ENCODE data around the gene IL5RA.
A peak's percentile ranks its signal among the peaks of the same experiment; 100 is the strongest.

The IL5RA gene

DNA sequence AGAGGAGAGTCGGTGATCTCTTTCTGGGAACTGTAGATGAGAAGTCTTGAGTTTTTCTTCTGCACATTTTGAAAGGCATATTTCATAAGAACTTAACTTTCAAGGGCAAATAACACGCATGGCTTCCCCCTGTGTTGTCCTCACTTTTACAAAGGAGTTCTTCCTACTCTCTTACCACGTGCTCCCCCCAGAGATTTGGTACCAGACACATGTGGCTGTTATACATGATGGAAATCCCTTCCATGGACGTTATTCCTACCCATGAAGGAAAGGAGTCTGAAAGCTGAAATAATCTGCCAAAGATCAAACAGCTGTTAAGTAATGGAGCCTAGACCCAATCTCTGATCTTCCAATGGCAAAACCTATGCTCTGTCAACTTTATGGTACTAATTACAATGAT, 4.4 kb downstream of the IL5RA start:
- DNase-seq = no peak

DNA sequence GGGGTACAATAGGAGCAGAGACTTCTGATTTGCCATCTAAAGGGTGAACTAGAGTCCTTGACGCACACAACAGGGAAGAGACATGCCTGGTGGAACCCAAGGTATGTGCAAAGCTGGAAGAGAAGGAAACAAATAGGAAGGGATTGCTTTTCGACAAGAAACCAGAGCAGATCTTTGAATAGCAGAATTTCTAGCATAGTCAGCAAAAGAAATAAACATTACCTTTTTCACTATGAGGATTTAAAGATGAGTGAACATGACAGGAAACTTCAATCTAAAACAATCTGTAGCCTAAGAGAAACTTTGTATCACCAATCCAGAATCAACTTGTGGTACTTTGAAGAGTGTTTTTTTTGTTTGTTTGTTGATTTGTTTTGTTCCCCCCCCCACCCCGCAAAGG, 4.9 kb downstream of the IL5RA start:
- DNase-seq = no peak

DNA sequence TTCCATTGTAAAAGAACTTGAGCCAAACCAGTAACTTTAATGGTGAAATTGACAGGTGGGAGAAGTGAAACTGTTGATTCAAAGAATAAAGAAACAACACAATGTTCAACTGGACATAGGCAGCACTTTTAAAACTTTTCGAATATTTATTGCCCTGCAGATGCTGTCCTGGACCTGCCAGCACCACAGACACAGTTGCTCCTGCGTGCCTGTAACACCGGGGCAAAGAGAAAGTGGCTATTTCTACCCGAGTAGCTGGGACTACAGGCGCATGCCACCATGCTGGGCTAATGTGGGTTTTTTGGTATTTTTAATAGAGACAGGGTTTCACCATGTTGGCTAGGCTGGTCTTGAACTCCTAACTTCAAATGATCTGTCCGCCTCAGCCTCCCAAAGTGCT, 7.4 kb downstream of the IL5RA start:
- no peak for DNase-seq

DNA sequence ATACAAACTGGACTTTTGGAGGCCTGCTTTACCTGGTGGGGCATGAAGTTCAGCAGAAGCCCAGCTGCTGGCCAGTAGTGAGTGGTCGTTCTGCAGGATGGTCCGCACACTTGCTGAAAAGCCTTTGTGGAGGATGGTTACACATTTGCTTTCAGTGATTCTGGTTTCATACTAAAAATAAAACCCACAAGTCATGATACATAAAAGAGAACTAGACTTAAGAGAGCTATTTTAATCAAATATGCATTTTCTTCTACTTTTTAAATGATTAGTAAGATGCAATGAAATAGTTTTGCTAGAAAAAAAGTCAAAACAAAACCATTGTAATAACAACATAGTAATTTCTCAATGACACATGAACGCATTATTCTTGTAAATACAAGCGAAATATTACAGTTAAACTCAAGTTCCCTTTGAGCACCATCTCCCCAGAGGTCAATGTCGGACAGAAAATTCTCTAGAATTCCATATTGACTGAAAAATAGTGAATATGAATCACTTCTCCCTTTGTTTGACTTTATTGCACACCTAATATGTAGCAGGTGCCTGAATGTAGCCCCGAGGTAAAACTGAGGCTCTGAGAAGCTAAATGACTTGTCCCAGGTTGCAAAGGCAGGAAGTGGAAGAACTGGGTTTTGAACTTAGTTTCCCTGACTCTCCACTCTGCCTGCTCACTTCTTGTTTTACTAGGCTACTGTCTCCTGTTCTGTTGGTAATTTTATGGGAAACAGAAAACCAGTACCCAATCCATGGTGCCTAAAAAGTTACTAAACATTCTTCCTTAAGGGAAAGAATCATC, 8.3 kb downstream of the IL5RA start:
- no peak for DNase-seq

DNA sequence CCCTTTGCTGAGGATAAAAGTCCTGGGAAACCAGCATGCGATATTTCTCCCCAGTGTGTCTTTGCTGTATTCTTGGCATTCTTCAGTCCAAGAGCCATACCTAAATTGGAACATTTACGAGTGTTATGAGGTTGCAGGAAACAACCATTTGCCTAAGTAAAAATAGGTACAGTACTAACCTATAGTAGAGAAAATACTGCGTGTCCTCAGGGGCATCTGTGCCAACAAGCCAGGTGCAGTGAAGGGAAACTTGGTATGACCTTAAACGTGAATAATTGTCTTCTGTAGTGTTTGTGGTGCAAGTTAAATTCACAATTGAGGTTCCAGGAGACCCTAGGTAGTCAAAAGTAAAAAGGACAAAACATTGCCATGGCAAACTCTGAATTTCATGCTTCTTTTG, 12.2 kb downstream of the IL5RA start:
- no peak for DNase-seq

DNA sequence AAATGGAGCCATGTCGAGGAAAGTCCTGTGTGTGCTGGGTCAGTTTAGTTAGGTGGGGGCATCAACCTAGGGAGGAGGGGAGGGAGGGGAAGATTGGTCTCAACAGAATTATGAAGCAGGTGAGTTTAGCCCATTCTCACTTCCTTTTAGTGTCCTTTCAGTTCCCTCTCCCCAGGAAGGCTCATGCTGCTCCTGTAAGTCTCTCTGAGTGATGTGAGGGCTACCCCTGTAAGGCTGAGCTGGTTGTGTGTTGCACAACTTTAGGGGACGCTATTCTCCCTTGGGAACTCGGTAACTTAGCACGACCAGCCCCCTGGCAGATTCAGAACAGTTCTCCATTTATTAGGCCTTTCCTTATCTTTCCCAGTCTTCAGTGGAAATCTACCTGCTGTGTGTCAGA, 21.2 kb downstream of the IL5RA start:
- DNase-seq = no peak

DNA sequence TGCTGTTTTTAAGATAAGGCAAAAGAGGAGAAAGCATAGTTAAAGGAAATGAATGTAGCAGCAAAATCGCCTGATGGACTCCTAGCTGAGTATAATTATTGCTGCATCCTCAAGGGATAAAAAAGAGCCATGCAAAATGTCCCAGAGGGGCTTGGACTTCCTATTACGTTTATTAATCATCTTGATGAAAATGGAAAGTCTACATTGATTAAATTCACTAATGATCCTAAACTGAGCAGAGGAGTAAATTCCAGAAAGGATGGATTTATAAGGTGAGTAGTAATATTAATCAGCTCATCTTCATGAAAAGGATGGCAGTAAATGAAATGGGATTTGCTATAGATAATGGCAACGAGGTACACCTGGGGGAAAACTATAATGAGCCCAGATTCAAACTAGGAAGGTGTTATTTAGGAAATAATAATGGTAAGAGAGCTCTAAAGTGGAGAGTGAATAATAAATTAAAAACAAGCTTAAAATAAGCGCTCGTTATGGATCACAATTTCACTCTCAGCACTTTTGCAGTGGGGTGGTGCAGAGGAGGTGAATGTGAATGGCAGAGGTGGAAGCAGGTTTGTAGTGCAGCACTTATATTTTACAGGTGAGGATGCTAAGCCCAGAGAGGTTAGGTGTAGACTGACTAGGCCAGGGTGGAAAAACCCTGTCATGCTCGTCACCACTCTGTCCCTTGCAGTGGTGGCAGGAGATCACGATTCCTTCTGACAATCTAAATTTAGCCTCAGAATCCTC, 22.3 kb downstream of the IL5RA start:
- DNase-seq = no peak

DNA sequence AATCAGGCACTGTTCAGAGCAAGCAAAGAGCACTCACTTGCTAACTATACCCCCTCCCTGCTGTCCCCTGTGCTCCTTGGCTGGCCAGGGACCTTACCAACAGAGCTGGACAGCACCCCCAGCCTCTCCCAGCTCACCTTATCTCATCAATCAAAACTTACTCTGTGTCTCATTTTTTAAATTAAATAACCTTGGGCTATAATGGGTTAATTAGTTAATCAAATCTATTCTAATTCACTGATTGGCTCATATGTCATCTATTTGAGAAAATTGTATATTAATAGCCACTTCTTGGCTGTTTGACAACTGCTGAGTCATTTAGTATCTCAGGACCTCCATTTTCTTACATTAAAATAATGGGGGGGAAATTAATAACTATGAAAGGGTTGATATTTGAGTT, 22.9 kb downstream of the IL5RA start:
- DNase-seq = no peak

DNA sequence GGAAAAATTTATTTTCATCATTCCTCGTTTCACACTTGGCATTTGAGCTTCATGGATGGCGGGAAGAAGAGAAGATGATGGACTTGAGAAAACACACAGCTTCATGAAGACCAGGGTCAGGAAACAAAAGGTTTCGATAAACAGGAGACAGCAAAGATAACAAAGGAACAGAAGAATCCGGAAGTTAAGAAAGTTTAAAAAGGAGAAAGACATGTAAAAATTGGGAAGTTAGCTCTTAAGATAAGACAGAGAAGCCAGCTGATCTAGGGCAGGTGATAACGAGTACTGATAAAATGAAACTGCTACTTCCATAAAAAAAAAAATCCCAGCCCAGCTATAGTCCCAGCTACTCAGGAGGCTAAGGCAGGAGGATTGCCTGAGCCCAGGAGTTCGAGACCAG, 23.9 kb downstream of the IL5RA start:
- no peak for DNase-seq

DNA sequence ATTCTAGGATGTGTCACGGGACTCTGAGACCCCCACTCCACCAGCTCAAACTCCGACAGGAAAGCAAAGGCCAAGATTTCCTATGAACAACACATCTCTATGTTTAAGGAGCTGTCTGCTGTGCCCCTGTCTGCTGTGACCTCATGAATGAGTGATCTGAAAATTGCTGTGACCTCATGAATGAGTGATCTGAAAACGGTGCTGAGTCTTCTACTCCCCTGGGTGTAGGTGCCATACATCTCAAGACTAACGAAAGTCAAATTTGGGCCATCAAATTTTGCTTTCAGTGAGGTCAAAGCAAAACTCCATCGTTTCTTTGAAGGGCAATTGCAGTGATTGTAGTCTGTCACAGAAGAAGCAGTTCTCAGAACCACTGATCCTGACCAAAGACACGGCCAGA, 24.4 kb downstream of the IL5RA start:
- DNase-seq = no peak

DNA sequence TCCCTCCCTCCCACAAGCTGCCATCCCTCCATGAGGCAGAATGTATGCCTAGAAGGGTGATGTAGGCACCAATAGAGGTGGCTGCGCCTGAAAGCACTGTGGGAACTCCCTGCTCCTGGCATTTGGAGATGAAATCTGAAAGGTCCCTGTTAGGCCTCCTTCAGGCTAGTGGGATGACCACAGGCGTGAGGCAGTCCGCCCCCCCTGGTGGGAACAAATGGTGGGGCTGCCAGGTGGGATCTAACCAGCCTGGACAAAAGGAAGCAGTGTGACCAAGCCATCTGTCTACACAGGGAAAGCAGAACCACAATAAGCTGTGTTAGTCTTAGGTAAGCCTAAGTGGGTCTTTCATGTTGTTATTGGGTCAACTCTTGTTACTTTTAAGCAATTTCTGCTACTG, 25.3 kb downstream of the IL5RA start:
- DNase-seq = no peak

DNA sequence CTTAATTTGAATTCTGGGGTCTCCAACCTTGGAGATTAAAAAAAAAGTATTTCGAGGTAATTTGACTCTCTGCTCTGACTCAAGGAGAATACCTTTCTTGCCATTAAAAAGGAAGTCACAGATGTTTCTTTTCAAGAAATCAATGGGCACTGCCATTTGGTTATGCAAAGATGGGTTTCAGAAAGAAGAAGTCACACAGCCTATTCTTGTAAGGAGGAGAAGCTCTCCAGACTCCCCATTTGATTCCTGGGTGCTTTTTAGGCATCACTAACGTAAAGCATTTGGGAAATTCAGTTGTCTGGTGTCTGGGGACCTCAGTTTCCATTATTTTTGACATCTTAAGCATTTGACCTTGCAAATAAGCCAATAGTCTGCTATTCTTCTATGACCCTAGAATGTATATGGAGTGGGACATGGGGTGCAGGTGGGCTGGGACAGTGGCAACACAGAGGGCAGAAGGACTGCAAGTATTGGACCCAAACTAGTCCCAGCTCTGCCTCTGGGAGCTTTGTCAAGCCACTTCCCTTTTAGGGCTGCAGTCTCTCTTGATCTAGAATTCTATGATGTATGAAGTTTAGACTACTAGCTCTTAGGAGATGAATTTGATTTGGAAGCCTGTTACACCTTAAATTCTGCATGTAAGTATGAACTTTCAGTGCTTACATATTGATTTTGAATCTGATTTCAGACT, 27.8 kb downstream of the IL5RA start:
- no peak for DNase-seq

DNA sequence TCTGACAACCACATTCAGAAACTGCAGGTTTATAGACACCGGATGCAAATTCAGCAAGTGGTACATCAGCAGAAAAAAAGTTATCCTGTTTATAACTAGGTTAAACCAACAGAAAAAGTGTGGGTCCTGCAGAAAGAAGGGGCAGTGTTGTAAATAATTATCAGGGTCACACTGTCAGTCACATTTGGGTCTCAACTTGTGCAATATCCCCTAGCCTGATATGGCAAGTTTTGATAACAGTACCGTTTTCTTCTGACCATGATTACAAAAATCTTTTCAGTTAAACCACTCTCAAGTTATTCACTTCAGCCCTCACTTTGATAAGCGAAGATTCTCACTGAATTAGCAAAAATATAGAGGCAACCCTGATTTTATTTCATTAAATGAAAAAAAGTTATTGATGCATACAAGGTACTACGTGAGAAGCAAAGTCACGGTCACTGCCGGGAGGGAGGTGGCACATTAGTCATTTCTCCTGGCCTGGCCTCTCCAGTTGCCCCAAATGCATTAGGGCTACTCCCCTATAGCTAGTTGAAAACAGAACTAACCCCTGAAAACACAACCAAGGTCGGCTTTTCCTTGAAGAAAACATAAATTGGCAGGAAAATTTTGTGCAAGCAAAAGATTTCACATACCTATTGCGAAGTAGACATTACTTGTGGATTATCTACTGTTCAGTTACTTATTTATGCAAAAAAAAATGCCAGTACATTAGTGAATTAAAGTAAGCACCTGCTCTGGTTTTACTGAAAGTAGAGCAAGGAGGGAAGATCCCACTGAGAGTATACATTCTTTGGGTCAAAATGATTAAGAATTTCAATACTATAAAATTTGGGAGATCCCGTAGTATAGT, 28.6 kb downstream of the IL5RA start:
- DNase-seq = no peak

DNA sequence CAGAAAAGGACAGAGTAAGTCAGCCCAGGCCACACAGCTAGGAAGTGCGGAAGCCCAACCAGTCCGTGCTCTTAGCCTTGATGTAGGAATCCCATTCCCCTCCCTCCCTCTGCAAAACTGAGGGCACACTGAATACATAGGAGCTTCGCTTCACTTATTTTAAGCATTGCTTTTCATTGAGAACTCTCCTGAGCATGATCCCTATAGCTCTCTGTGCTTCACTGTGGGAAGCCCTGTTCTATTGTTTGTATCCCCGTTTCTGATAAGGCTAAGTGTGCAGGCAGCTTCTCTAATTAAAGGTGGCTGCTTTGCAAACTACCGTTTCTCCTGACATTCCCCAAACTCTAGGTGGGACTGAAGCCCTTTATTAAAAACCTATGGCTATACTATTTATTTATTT, 29.9 kb downstream of the IL5RA start:
- no peak for DNase-seq

DNA sequence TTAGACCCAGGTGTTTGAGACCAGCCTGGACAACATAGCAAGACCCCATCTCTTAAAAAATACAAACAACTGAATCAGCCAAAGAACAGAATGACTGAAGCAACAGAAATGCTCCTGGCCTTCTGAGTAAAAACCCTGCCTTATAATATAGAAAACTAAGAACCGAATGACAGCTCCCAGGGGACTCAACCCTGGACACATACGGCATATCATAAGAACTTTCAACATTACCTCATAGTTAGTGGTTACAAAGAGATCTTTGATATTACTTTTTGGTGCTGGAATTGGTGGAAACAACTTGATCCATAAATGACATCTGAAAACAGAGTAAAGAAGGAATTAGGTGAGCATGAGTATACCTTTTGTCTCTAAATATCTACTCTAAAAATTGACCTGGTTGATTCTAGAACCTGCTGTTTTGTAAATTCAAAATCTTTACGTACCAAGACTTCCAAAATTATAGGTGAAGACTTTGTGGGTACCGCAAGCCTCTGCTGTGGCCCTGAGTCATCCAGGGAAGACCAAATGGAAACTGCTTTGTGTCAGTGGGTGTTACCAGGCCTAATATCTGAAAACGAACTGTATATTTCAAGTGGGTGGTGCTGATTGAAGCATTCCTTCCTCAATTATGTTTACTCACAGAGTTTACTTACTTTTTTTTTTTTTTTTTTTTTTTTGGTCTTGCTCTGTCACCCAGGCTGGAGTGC, 35.5 kb downstream of the IL5RA start:
- no peak for DNase-seq

DNA sequence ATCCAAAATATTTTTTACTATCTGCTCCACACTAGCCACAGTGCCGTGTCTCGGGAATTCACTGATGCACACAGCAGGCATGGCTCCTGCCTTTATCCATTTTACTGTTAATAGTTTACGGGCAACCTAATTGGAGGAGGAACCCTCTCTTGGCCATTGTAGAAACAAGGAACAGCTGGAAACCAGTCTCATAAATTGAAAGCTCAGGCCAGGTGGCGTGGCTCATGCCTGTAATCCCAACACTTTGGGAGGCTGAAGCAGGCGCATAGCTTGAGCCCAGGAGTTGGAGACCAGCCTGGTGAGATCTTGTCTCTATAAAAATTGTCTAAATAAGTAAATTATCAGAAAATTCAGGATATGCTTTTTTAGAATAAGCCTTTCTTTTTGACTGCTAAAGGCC, 39.0 kb downstream of the IL5RA start:
- peak in 1 of 2 experiments; percentile 31 for DNase-seq

DNA sequence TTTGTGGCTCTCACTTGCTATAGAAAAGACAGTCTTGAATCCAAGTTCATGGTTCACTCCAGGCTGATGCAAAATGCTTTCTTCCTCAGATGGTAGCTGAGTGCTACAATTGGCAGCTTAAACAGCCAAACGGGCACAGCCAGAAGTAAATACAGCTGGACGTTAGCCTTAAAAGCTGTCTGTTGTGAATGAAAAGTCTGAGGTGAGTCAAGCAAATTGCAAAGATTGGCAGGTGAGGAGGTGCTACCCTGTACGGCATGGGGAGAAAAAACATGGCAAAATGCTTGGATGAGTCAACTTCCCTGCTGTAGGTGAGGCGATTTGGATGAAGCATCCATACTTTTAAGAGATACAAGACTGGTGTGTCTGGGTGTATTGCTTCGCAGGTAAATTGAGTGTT, 40.5 kb downstream of the IL5RA start:
- peak in 1 of 2 experiments; percentile 31 for DNase-seq

DNA sequence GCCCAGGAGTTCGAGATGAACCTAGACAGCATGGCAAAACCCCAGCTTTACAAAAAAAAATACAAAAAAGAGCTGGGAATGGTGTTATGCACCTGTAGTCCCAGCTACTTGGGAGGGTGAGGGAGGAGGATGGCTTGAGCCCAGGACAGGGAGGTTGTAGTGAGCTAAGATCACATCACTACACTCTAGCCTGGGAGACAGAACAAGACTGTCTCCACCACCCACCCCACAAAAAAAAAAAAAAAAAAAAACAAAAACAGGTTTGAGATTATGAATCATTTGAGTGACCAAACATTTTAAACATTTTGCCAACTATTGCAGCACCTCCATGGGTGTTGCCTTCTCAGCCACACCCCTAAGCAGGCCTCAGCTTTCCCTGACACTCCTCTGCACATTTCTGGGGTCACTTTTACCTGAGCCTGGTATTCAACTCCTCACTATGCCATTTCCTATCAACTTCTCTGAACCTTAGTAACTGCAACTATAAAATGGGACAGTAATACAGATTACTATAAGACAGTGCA, 41.8 kb downstream of the IL5RA start:
- DNase-seq = no peak

DNA sequence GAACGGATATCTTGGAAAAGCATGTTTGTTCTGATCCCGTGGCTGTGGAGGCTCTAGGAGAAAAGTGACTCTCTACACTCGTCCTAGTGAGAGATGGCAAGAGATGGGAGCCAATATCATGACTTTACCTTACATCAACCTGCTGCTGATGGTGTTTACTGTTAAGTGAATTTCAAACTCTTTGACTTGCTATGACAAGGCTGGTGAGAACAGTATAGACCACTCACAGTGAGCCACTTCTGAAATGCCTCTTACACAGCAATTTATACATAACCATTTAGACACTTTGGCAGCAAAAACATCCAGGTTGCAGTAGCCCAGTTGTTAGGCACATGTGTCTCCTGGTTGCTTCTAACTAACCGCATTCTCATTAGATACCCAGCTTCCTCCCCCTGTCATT, 43.3 kb downstream of the IL5RA start:
- DNase-seq = no peak

DNA sequence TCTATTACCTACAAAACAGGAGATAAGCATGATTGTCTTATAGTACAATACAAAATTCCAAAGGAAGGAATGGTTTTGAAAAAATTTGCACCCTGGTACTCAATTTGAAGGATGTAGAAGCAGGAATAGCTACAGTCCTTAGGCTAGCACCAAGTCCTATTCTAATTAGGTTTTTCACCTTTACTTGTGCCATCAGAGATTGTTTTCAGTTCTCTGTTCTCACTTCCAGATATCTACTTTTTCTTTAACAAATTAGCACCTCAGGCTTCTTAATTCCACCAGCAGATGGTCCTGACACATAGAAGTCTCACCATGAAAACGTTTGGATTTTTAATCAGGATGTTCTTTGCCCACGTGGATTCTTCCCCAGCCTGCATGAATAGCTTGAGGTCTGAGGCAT, 43.8 kb downstream of the IL5RA start:
- DNase-seq = no peak

DNA sequence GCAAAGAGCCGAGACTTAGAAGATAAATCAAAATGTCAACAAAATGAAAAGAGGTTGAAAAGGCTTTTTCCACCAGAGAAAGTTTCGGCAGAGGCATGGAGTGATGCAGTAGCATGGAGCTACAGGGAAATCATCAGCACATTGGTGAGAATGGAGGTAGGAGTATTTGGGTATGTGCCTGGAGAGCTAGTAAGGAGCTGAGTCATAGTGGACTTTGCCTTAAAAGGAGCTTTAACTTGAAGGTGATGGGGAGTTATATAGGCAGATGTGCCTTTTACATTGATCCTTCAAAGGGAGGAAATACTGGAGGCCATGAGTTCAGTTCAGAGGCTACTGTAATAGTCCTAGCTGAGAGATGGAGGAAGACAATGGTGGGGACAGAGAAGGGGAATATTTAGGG, 44.3 kb downstream of the IL5RA start:
- DNase-seq = no peak

DNA sequence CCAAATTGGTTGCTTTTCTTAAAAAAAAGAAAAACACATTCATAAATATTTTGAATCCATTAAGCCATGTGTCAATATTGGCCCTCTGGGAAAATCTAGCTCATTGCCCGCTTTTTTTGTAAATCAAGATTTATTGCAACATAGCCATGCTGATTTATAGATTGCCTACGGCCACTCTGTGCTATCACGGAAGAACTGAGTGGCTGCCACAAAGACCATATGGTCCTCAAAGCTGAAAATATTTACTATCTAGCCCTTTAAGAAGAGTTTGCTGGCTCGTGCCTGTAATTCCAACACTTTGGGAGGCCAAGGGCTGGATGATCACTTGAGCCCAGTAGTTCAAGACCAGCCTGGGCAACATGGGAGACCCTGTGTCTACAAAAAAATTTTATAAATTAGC, 45.9 kb downstream of the IL5RA start:
- DNase-seq = no peak

Data from NCI-H2081 (cell line).